ENCODE data around the gene SLC25A24.

The SLC25A24 gene

DNA sequence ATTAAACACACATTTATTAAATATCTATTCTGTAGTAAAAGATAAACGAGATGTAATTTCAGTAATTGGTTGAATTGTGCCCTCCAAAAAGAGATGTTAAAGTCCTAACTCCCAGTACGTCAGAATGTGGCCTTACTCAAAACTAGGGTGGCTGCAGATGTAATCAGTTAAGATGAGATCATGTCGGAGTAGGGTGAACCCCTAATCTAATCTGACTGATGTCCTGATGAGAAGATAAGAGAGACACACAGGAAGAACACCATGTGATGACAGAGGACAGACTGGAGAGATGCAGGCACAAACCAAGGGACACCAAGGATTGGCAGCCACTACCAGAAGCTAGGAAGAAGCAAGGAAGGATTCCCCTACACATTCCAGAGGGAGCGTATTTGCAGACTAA lies 104.1 kb downstream of the SLC25A24 start:
- DNase-seq, result no peak

DNA sequence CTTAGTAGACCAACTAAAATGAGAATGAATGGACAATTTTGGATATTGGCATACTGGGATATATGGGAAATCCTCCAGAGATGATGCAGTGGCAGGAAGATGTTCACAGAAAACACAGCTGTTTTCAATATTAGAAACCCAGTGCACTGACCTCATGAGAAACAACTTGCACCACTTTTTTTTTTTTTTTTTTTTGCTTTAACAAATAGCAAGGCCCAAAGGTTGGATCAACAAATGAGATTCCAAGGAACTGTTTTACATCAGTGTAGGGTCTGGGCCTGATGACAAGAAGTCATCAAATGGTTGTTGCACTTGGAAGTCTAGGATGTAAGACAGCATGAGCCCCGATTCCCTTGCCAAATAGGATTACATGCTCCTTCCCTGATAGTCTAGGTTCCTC lies 110.7 kb downstream of the SLC25A24 start:
- no peak for DNase-seq

DNA sequence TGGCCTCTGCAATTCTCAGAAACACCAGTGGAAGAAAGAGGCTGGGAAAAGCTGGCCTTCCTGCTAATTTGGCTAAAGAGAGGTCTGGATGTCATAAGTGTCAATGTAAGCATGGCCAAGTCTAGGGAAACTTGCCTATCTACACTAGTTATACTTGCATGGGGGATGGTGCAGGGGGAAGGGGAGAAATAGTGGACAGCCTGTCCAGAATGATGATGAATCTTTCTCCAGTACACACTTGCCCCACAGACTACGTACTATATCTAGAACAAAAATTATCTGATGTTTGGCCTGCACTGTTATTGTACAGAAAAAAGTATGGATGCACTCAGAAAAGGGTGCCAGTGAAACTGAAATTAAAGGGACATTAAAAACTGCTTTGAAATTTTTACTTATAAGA lies 114.5 kb downstream of the SLC25A24 start:
- DNase-seq, result no peak

DNA sequence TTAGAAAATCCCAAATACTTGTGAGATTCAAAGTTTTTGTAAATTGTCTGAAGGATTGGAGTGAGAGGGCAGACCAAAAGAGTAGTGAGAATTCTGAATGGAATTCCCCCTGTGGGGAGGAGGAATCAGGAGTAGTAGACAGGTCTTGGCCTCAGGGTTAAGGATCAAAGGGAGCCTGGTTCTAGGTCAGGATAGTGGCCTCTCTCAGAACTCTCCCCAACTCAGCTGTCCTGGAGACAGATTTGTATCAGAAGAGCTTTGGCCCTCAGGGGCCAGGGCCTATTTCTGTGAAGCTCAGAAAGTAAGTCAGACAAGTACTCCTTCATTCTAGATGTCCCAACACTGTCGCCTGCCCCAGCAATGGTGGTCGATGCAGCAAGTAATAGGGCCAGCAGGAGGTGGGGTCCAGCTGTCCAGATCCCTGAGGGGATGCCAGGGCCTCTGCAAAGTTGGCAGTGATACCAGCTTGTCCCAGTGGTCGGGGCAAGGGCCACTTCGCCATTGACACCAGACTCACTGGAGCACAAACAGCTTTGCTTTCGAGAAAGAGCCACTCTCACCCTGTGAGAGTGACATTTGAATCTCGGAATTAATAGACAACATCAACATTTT lies 115.2 kb downstream of the SLC25A24 start:
- no peak for DNase-seq
